ENCODE measurements around the gene MARCHF5. TPM values are rescaled to one million over a fixed set of nuclear protein-coding genes. Genes with fewer than 3 reads are reported as not detected.

Gene MARCHF5
- total and polyA plus RNA-seq, 2 donors (not counting 1 experiment from before 2014, with no cell fraction given): 7.2 to 25.9 TPM

DNA sequence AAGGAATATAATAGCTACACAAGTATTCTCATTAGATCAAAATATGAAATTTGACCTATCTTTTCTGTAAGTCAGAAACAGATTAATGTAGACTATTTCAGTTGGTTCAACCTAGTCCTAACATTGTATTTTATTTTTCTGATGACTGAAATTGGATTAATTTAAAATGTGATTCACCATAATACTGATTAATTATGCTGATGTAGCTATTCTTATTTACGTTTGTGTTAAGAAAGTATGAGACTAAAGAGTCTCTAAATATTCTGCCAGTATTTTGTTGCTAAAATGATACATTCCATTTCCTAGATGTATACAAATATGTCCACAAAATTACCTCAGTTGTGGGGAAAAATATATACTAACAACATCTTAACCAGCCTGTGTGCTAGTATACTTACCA lies 18.3 kb downstream of the MARCHF5 start:
- Mint-ChIP-seq H3K9me3 (ENCODE audit: insufficient read depth) (no peaks in the 10 kb centered on the region), H3K27me3 (no peaks in the 10 kb centered on the region), H3K27ac (no peak overlapping the region), H3K4me1 (peaks cover 21% of the 10 kb centered on the region), H3K4me3 (no peak overlapping the region)
- WGBS (ENCODE audit: insufficient coverage): no CpG with 5 or more reads among the region's 1 CpG
- CTCF ChIA-PET: interaction anchor here (0.6 kb wide), 1 partner anchor 10 kb away, joined by 3 read pairs; no protein-coding TSS in a partner anchor
- Histone ChIP-seq H3K36me3 (replicated peaks in 1 of 2; ENCODE audit: control extremely low read depth in 1 of 2, control insufficient read depth in 1 of 2, extremely low read depth in 1 of 2, insufficient read depth in 2 of 2, low read length in 1 of 2) (peaks cover 14 to 24% of the 10 kb centered on the region in 2 experiments), H3K27me3 (replicated peaks in 1 of 4; ENCODE audit: control extremely low read depth in 1 of 4, control insufficient read depth in 3 of 4, insufficient read depth in 4 of 4, low read length in 3 of 4) (no peaks in the 10 kb centered on the region), H3K27ac (ENCODE audit: low read length in 2 of 2) (no peak overlapping the region), H3K79me2 (ENCODE audit: control insufficient read depth, insufficient read depth, low read length) (peaks cover 47% of the 10 kb centered on the region), H3K4me1 (ENCODE audit: control insufficient read depth in 2 of 2, insufficient read depth in 2 of 2, low read length in 2 of 2) (no peaks in the 10 kb centered on the region), H3K4me3 (ENCODE audit: control extremely low read depth in 1 of 5, extremely low read depth in 1 of 5, insufficient read depth in 1 of 5, low read depth in 2 of 5, low read length in 4 of 5) (no peak overlapping the region), H3K9me3 (ENCODE audit: control extremely low read depth in 1 of 3, control insufficient read depth in 2 of 3, insufficient read depth in 1 of 3, low read length in 2 of 3) (no peaks in the 10 kb centered on the region), H3K4me2 (replicated peaks; ENCODE audit: low read depth, low read length, poor library complexity, severe bottlenecking) (no peak overlapping the region), H3K9ac (ENCODE audit: low read length) (no peak overlapping the region), H2AFZ (ENCODE audit: insufficient read depth, low read depth, low read length, poor library complexity, severe bottlenecking) (no peak overlapping the region), H4K20me1 (ENCODE audit: control insufficient read depth, insufficient read depth, low read length, poor library complexity, severe bottlenecking) (peaks cover 23% of the 10 kb centered on the region)
- DNase-seq (no peak), ATAC-seq (ENCODE audit: low read depth) (no peak)
- intact Hi-C loops (cut with micrococcal nuclease): no loop called here
- no peak for TF ChIP-seq EZH2 (IDR thresholded peaks at IDR 0.05; ENCODE audit: borderline replicate concordance, insufficient read depth, low read depth, low read length, poor library complexity, severe bottlenecking)
- TF ChIP-seq, protein P1, sequence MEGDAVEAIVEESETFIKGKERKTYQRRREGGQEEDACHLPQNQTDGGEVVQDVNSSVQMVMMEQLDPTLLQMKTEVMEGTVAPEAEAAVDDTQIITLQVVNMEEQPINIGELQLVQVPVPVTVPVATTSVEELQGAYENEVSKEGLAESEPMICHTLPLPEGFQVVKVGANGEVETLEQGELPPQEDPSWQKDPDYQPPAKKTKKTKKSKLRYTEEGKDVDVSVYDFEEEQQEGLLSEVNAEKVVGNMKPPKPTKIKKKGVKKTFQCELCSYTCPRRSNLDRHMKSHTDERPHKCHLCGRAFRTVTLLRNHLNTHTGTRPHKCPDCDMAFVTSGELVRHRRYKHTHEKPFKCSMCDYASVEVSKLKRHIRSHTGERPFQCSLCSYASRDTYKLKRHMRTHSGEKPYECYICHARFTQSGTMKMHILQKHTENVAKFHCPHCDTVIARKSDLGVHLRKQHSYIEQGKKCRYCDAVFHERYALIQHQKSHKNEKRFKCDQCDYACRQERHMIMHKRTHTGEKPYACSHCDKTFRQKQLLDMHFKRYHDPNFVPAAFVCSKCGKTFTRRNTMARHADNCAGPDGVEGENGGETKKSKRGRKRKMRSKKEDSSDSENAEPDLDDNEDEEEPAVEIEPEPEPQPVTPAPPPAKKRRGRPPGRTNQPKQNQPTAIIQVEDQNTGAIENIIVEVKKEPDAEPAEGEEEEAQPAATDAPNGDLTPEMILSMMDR (IDR thresholded peaks at IDR 0.05): no peak
- POLR2A ChIA-PET: no interaction called here

DNA sequence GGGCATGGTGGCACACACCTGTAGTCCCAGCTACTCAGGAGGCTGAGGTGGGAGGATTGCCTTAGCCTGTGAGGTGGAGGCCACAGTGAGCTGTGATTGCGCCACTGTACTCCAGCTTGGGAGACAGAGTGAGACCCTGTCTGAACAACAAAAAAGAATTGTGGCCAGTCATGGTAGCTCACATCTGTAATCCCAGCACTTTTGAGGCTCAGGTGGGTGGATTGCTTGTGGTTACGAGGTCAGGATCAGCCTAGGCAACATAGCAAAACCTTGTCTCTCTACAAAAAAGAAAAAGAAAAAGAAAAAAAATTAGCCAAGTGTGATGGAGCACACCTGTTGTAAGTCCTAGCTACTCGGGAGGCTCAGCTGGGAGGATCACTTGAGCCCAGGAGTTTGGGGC lies 22.8 kb downstream of the MARCHF5 start:
- ATAC-seq (ENCODE audit: low read depth) (no peak), DNase-seq (no peak)
- H3K4me2 ChIP-seq (replicated peaks; ENCODE audit: low read depth, low read length, poor library complexity, severe bottlenecking): no peak overlapping the region
- no peak overlapping the region for H3K4me3 Mint-ChIP-seq
- WGBS (ENCODE audit: insufficient coverage): 90% methylated on average over 1 of the region's 3 CpGs
- intact Hi-C loops (cut with micrococcal nuclease): no loop called here
- H2AFZ ChIP-seq (ENCODE audit: insufficient read depth, low read depth, low read length, poor library complexity, severe bottlenecking): no peak overlapping the region
- no peaks in the 10 kb centered on the region for H3K9me3 Mint-ChIP-seq (ENCODE audit: insufficient read depth)
- H3K4me1 Mint-ChIP-seq: peaks cover 7% of the 10 kb centered on the region
- H4K20me1 ChIP-seq (ENCODE audit: control insufficient read depth, insufficient read depth, low read length, poor library complexity, severe bottlenecking): peaks cover 9% of the 10 kb centered on the region
- H3K27me3 Mint-ChIP-seq: no peaks in the 10 kb centered on the region
- no peak for TF ChIP-seq EZH2 (IDR thresholded peaks at IDR 0.05; ENCODE audit: borderline replicate concordance, insufficient read depth, low read depth, low read length, poor library complexity, severe bottlenecking)
- TF ChIP-seq, protein P1 (IDR thresholded peaks at IDR 0.05): no peak
- no peak overlapping the region for H3K4me3 ChIP-seq (ENCODE audit: control extremely low read depth in 1 of 5, extremely low read depth in 1 of 5, insufficient read depth in 1 of 5, low read depth in 2 of 5, low read length in 4 of 5)
- H3K9me3 ChIP-seq (ENCODE audit: control extremely low read depth in 1 of 3, control insufficient read depth in 2 of 3, insufficient read depth in 1 of 3, low read length in 2 of 3): no peaks in the 10 kb centered on the region
- no peaks in the 10 kb centered on the region for H3K27me3 ChIP-seq (replicated peaks in 1 of 4; ENCODE audit: control extremely low read depth in 1 of 4, control insufficient read depth in 3 of 4, insufficient read depth in 4 of 4, low read length in 3 of 4)
- H3K27ac Mint-ChIP-seq: no peak overlapping the region
- H3K36me3 ChIP-seq (replicated peaks in 1 of 2; ENCODE audit: control extremely low read depth in 1 of 2, control insufficient read depth in 1 of 2, extremely low read depth in 1 of 2, insufficient read depth in 2 of 2, low read length in 1 of 2): peaks cover 16 to 36% of the 10 kb centered on the region in 2 experiments
- H3K4me1 ChIP-seq (ENCODE audit: control insufficient read depth in 2 of 2, insufficient read depth in 2 of 2, low read length in 2 of 2): no peaks in the 10 kb centered on the region
- ChIA-PET POLR2A (no interaction called here), CTCF (no interaction called here)
- peaks cover 16% of the 10 kb centered on the region for H3K79me2 ChIP-seq (ENCODE audit: control insufficient read depth, insufficient read depth, low read length)
- no peak overlapping the region for H3K27ac ChIP-seq (ENCODE audit: low read length in 2 of 2)
- H3K9ac ChIP-seq (ENCODE audit: low read length): no peak overlapping the region
